ENCODE data around the gene MISP3. TPM values are rescaled to one million over a fixed set of nuclear protein-coding genes. Genes with fewer than 3 reads are reported as not detected.

The MISP3 gene
- total and polyA plus RNA-seq, 9 of the 15 experiments (the other 6 are each of a cell fraction or from before 2014, with no cell fraction given), result 0.25 to 5.6 (median 1.6) TPM

DNA sequence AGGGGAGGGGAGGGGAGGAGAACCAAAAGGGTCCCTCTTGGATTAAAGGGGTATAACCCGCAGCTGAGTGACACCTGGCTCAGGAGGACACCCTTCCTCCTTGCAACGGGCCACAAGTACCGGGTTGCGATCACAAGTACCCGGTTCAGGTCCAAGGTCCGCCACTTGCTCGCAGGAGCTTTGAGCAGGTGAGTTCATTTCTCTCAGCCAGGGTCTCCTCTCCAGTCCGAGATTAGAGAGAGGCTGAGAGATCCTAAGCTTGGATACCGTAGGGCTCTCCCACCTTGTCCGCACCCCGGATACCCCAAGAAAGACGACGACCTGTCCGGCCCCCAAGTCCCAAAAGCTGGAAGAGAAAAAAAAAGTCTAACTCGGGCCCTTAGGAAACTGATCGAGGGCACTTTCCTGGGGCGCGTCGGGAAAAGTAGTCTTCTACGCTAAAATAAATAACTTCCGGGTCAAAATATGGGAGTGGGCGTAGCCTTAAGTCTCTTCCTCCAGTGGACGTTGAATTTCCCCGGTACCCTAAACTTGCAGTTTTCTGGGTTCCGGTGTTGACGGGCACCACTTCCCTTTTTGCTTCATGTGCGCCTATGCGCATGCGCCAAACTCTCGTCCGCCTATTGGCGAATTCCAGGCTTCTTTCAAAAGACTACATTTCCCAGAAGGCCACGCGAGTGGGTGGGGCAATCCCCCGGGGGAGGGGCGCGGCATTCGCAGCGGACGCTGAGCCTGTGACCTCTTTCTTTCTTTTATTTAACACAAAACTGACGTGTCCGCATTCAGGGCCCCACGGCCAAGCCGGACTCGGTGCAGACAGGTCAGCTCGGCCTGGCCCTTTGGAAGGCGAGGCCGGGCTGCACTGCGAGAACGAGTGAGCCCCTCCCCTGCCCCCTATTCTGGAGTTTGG is 8.6 kb downstream of the MISP3 start (continued):
- TF ChIP-seq HINFP (tag; conservative IDR thresholded peaks at IDR 0.05; ENCODE audit: low read depth), result peak; percentile 98
- TF ChIP-seq CBX1 (IDR thresholded peaks at IDR 0.05; ENCODE audit: low read depth), result no peak
- no peak for TF ChIP-seq CGGBP1 (CRISPR knock-in tag; IDR thresholded peaks at IDR 0.05)
- no peak for TF ChIP-seq ERF (CRISPR knock-in tag; IDR thresholded peaks at IDR 0.05)
- no peak for TF ChIP-seq SMC3 (conservative IDR thresholded peaks at IDR 0.05; ENCODE audit: insufficient read depth, low read depth, low read length)
- no peak for TF ChIP-seq ATF1 (CRISPR knock-in tag; IDR thresholded peaks at IDR 0.05)
- peak; percentile 87 for TF ChIP-seq ATF1 (tag; IDR thresholded peaks at IDR 0.05)
- TF ChIP-seq THRB (CRISPR knock-in tag; conservative IDR thresholded peaks at IDR 0.05), result 0 out of 2 replicates have a peak, but pooled peaks have one; percentile 3
- TF ChIP-seq ZBTB1 (CRISPR knock-in tag; IDR thresholded peaks at IDR 0.05; ENCODE audit: borderline replicate concordance, low read depth), result no peak
- peak; percentile 83 for TF ChIP-seq KDM5B (IDR thresholded peaks at IDR 0.05; ENCODE audit: insufficient replicate concordance, low read depth, low read length)
- no peak for TF ChIP-seq ZNF695 (CRISPR knock-in tag; IDR thresholded peaks at IDR 0.05)
- TF ChIP-seq ZNF766 (CRISPR knock-in tag; conservative IDR thresholded peaks at IDR 0.05), result peak; percentile 77
- no peak for TF ChIP-seq ZSCAN29 (IDR thresholded peaks at IDR 0.05)
- TF ChIP-seq SUPT5H (IDR thresholded peaks at IDR 0.05), result peak; percentile 62; the same call in 1 of the 2 replicates
- TF ChIP-seq, protein P1, sequence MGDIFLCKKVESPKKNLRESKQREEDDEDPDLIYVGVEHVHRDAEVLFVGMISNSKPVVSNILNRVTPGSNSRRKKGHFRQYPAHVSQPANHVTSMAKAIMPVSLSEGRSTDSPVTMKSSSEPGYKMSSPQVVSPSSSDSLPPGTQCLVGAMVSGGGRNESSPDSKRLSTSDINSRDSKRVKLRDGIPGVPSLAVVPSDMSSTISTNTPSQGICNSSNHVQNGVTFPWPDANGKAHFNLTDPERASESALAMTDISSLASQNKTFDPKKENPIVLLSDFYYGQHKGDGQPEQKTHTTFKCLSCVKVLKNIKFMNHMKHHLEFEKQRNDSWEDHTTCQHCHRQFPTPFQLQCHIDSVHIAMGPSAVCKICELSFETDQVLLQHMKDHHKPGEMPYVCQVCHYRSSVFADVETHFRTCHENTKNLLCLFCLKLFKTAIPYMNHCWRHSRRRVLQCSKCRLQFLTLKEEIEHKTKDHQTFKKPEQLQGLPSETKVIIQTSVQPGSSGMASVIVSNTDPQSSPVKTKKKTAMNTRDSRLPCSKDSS (IDR thresholded peaks at IDR 0.05; ENCODE audit: low read depth, partially characterized antibody), result no peak
- no peak for TF ChIP-seq PBX2 (CRISPR knock-in tag; IDR thresholded peaks at IDR 0.05; ENCODE audit: low read depth)
- no peak for TF ChIP-seq PBX2 (tag; conservative IDR thresholded peaks at IDR 0.05; ENCODE audit: low read depth)
- TF ChIP-seq SRSF1 (IDR thresholded peaks at IDR 0.05; ENCODE audit: low read depth, low read length), result no peak
